ENCODE measurements around the gene MYO9A. TPM values are rescaled to one million over a fixed set of nuclear protein-coding genes. Genes with fewer than 3 reads are reported as not detected.
"Not testable (repeated sequence)": the region's sequence is repeated elsewhere in the genome, so short reads cannot be mapped to it uniquely, and the experiment has no call there.

Gene MYO9A
- polyA plus RNA-seq, 1 donor, result 37.5 TPM

- DNase-seq, result no peak
These were observed 30.9 kb downstream of the MYO9A start for GRCh38 chr15:72086920-72087648.

- DNase-seq, result no peak
These were observed 31.8 kb downstream of the MYO9A start for GRCh38 chr15:72086010-72086697.

GRCh38 chr15:72082176-72082575 is 35.8 kb downstream of the MYO9A start:
- no peak for DNase-seq

GRCh38 chr15:72078887-72079286 is 39.1 kb downstream of the MYO9A start:
- DNase-seq, result no peak

- DNase-seq, result no peak
These were observed 40.0 kb downstream of the MYO9A start for GRCh38 chr15:72077950-72078349.

DNA sequence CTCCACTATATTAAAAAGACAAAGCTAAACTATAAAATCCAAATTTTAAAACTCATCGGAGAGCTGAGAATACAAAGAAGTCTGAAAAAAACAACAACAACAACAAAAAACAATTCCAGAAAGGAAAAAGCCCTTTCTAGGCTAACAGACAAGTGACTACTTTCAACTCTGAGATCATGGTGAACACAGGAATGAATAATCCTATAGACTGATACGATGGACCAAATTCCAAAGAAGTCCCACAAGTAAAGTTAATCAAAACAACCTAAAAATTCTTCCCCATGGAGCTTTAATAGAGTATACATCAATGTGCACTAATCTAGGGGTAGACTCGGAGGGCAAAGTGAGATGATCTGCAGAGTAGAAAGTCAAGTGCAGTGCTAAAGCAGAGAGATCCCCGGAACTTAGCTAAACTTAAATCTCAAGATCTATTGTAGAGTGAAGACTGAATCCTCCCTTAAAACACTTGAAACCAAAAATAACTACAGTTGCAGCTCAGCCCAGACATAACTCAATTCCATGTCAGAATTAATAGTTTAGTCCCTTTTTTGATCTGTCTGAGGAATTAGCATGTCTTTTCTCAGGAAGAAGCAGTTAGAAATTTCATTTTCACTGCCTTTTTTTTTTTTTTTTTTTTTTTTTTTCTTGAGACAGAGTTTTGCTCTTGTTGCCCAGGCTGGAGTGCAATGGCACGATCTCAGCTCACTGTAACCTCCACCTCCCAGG is 43.5 kb downstream of the MYO9A start:
- peak; percentile 6 for DNase-seq

- not testable (repeated sequence) for DNase-seq
These were observed 46.5 kb downstream of the MYO9A start for GRCh38 chr15:72071448-72071825.

GRCh38 chr15:72070817-72071447 is 47.0 kb downstream of the MYO9A start:
- no peak for DNase-seq

- no peak for DNase-seq
These were observed 49.1 kb downstream of the MYO9A start for GRCh38 chr15:72068856-72069255.

DNA sequence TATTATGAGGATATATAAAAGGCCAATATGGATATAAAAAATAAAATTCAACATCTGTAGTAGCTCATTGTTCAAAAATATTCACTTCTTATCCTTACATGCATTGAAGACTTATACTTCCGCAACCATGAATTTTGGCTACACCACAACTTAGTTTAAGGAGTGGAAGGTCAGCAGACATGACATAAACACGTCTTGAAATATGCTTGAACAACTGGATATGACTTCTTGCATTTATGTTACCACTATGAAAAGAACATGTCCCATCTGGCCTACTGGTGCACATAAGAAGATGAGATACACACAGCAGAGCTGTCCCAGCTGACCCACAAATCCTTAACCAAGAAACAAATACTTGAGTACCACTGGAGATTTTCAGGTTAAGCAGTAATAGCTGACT is 52.1 kb downstream of the MYO9A start:
- peak; percentile 31 for DNase-seq

DNA sequence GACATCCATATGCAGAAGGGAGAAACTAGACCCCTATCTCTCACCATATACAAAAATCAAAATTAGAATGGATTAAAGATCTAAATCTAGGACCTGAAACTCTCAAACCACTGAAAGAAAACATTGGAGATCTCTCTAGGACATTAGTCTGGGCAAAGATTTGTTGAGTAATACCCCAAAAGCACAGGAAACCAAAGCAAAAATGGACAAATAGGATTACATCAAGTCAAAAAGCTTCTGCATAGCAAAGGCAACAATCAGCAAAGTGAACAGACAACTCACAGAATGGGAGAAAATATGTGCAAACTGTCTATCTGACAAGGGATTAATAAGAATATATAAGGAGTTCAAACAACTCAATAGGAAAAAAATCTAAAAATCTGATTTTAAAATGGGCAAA is 54.8 kb downstream of the MYO9A start:
- DNase-seq, result no peak

GRCh38 chr15:72062319-72062718 is 55.6 kb downstream of the MYO9A start:
- no peak for DNase-seq

DNA sequence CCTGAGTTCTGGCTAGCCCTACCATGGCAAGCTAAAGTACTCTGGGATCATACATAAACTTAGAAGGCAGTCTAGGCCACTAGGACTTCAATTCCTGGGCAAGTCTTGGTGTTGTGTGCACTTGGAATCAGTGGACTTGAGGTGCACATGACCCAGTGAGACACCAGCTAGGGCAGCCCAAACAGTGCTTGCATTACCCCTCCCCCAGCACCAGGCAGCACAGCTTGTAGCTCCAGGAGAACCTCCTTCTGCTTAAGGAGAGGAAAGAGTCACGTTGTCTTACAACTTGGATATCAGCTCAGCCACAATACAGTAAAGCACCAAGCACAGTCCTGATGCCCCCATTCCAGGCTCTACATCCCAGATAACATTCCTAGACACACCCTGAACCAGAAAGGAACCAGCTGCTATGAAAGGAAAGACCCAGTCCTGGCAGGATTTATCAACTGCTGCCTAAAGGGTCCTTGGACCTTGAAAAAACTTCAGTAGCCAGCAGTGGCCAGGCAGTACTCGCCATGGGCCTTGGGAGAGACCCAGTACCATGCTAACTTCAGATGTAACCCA is 57.2 kb downstream of the MYO9A start:
- no peak for DNase-seq

DNA sequence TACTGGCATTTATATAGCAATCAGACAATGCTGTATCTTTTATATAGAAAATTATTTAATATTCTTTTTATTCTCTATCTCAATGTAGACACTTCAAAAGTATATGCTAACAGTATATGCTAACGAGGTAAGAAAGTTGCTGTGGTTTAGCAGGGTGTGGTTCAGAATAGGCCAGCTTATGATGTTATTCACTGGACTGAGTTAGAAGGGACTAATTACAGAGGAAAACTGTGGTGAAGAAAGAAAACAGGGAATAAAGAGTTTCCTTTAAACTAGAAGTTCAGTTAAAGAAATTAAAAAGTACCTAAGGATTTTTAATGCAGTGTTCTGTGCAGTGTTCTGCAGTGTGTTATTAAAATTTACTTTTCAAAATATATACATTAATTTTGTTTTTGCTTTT is 59.4 kb downstream of the MYO9A start:
- no peak for DNase-seq

DNA sequence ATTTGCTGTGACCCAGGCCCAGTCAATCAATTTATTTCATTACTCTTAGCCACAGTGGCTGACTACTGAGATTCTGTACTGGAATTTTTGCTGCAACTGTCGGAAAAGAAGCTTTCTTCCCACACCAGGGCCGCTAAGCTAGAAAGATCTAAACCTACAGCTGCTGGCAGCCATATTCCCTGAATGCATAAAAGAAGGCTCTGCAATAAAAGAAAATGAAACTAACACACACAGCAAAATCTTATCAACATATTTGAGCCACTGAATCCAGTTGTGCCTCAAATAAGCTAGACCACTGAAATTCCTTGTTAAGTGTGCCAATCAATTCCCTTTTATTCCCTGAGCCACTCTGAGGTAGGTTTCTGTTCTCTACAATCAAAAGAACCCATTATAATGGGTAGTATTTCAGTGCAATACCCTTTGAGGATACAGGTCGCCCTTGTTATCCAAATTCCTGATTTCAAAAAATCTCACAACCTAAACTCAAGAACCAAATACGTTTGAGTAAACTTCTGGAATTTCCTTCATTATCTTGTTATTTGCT is 60.3 kb downstream of the MYO9A start:
- DNase-seq, result no peak

GRCh38 chr15:72056217-72056616 is 61.7 kb downstream of the MYO9A start:
- not testable (repeated sequence) for DNase-seq

- not testable (repeated sequence) for DNase-seq
These were observed 64.7 kb downstream of the MYO9A start for GRCh38 chr15:72053297-72053696.

DNA sequence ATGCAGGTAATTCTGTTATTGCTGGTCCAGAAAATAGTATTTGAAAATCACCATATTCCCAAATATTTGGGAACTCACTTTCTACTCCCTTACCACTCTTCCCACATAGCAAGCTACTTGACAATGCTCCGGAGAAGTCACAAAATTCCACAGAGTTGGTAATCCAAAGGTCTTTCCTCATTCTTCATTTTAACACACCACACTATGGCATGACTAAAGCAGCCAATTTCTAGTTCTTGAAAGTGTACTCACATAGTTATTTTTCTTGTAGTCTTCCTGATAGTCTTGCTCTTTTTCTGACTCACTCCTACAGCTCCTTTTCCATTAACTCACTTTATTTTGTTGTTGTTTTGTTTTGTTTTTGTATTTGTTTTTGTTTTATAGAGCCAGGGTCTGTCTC is 67.2 kb downstream of the MYO9A start:
- DNase-seq, result no peak

DNA sequence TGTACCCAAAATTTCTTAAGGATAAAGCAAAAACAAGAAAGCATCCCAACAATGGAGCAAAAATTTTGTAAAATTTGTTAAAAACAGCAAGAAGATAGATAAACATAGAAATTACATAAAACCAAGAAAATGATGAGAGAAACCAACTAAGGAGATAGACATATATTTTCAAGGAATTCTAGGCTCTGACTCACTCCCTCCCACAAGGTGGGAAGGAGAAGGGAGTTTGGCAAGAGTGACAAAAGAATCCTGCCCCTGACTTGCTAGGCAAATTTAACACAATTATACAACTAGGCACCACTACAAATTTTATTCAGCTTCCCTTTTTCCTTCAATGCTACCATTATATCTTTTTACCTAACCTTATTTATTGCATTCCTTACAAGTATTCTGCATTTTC is 70.9 kb downstream of the MYO9A start:
- DNase-seq, result no peak

GRCh38 chr15:72044956-72045355 is 73.0 kb downstream of the MYO9A start:
- no peak for DNase-seq

DNA sequence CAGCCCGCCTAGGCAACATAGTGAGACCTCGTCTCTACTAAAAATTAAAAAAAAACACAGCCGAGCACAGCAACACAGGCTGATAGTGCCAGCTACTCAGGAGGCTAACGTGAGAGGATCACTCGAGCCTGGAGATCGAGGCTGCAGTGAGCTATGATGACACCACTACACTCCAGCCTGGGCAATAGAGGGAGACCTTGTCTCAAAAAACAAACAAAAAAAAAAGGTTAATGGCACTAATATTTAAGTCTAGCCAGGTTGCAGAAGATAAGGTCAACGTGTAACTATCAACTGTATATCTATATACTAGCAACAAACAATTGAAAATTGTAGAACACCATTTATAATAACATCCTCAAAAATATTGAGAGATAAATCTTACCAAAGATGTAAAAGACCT is 75.1 kb downstream of the MYO9A start:
- DNase-seq, result no peak

DNA sequence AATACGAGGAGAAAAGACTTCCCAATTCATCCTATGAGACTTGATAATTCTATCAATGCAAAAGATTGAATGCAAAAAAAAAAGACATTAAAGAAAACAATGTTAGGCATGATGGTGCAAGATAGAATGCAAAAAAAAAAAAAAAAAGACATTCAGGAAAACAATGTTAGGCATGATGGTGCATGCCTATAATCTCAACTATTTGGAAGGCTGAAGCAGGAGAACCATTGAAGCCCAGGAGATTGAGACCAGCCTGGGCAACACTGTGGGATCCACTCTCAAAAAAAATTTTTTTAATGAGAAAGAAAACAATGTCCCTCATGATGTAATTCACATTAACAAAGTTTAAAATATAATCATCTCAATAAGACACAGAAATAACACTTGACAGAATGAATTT is 75.9 kb downstream of the MYO9A start:
- no peak for DNase-seq

All from left kidney (tissue), 2 donors.